Stimulated activated CD4-positive, alpha-beta T cell treated with anti-CD3 and anti-CD28 coated beads, TNF-alpha, amount 100 ng/mL, for 24 hours (primary cell): ENCODE results near the gene MVB12A.

Experiments used
- DNase-seq, 3 experiments: peaks; one replicate each; pipeline ENCODE4 v3.0.0-alpha.2; 2020; ENCODE audit warnings: low read depth in 3 of 3

Gene MVB12A

DNA sequence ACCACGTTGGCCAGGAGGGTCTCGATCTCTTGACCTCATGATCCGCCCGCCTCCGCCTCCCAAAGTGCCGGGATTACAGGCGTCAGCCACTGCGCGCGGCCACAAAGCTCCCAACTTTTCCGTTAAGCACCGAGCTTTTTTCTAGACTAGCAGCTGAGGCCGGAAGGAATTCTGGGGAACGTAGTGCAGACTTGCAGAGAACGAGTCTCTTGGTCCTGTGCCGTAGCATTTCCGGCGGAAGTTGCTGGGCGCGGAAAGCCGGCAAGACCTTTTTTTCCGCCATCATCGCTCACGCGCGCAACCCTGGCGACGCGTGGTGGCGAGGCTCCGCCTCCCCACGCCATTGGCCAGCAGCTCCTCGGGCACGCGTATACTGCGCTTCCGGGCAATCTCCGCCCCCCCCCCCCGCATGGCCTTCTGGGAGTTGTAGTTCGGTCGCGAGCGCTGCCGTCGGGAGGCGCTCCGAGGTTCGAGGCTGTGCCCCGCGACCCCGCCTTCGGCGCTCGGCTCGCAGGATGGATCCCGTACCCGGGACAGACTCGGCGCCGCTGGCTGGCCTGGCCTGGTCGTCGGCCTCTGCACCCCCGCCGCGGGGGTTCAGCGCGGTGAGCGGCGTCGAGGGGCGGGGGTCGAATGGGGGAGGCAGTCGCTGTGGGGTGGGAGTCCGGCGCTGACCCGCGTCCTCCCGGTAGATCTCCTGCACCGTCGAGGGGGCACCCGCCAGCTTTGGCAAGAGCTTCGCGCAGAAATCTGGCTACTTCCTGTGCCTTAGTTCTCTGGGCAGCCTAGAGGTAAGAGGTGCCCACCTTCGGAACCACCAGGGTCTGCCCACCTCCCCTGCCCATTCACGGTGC is at the start of gene MVB12A:
TSS of gene MVB12A (plus strand) at position 427 of the 854 bp plus-strand sequence. CDS start at position 516, 89 bp downstream.
- DNase-seq, result peak; percentile 91 to 95 (median 91)

DNA sequence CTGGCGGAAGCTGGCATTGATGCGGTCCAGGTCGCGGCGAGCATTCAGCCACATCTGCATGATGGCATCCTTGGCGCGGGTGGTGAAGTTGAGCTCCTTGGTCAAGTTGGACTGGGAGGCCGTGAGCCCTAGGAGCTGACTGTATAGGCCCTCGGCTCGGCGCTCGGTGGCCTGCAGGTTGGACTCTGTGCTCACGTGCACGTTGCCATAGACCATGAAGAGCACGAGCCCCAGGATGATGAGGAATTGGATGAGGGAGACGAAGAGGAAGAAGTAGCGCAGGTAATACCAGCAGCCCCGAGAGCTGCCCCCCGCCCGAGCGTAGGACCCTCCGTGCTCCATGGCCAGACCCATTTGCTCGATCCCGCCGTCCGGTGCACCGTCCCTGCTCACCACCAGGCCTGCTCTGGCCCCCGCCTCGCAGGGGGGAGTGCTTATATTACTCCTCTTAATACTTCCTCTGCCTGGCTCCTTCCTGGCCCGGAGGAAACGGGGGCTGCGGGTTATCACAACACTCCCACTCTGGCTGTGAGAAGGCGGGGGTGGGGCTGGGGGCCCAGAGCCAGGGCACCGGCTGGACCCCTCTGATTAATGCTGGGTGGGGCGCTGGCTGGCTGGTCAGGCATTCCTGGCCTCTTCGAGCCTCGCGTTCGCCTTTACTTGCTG is 42.8 kb upstream of the MVB12A start, which contains the start of gene PLVAP:
TSS of gene PLVAP (minus strand) at position 408 of the 666 bp plus-strand sequence. CDS start at position 354, 54 bp downstream.
- DNase-seq, result no peak

DNA sequence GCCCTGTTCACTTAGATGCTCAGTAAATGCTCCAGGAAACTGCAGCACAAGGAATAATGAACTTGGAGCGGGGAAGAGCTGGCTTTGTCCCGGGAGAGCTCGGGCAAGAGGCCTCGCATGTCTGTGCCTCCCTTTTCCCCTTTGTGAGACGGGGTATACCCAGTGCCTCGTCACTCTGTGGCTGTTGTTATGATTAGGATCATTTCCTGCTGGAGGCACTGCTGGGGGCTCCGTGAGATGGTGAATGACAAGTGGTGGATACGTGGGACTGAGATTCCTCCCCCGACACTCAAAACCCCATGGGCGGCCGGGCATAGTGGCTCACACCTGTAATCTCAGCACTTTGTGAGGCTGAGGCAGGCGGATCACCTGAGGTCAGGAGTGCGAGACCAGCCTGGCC is 41.6 kb upstream of the MVB12A start:
- DNase-seq, result no peak

DNA sequence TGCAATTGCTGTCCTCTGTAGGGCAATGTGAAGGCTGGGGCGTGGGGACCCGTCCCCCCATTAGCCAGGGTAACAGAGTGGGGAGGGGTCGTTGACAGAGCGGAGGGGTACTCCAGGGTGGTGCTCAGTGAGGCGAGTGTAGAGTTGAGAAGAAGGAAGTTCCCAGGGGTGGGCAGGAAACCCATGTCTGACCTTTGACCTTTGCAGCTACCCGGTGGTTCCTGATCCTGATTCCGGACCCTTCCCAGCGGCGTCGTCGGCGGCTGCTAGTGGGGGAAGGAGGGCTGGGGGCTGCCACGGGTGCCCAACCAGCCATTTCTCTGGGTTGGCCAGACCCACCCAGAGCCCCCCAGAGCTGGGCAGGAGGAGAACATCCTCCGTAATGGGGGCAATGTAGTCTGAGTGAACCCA is 40.6 kb upstream of the MVB12A start:
- no peak for DNase-seq

DNA sequence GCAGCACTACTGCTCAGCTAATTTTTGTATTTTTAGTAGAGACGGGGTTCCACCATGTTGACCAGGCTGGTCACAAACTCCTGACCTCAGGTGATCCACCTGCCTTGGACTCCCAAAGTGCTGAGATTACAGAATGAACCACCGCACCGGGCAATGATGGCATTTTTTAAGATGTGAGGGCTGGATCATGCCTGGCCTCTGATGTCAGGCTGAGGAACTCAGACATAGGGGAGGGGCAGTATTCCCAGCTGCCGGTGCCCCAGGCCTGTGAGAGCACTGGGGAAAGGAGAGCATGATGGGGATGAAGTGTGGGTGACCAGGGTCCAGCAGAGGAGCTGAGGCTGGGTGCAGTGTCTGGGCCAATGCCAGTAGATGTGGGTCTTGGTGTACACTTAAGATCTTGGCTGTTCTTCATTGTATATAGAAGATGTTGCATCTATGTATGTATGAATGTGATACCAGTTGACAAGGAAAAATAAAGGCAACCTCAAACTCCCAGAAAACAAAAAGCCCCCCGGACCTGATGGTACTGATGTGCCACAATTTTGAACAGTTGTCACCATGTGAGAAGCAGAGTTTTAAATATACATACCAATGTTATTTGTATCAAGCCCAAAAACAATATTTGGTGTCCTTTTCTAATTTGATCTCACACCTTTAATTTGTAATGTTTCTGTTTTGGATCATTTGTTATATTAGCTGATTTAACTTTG is 39.3 kb upstream of the MVB12A start:
- DNase-seq, result no peak

DNA sequence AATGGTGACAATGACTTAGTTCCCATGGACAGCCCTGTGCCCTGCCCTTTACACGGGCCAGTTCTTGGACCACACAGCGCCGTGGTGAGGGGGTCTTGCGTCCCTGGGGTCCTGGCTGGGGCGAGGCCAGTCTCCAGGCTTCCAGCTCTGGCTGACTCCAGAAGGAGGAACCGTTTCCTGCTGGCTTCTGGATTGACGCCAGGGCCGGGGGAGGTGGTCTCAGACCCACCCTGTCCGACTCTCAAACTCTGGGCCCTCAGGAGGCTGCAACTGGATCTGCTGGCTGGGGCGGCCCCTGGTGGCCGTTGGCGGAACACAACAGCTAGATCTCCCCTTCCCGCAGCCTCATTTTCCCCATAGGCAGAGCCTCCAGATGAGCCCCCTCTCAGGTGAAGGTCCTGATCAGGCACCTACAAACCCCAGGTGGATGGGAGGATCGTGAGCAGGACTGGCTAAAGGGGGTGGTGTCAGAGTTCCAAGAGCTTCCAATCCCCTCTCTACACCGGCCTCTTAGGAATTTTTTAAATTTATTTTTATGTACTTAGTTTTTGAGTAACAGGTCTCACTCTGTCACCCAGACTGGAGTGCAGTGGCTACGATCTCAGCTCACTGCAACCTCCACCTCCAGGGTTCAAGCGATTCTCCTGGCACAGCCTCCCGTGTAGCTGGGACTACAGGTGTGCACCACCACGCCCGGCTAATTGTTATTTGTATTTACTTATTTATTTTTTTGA is 33.8 kb upstream of the MVB12A start:
- peak in 1 of 3 experiments; percentile 65 for DNase-seq

DNA sequence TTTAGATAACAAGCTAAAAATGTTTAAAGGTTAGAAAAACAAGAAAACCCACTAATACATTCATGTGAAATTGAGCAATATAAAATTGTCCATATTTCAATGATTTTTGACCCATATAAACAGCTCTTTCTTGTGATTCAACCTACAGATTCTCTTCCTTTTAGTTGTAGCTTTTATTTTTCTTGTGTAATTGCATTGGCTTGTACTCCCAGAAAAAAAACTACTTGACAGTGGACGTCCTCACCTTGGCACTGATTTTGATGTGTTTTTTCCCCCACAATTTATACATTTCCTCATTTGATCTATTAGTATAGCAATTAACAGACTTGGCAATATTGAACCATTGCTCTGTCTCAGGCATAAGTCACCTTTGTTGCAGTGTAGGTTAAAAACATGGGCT is 30.6 kb upstream of the MVB12A start:
- DNase-seq, result no peak

DNA sequence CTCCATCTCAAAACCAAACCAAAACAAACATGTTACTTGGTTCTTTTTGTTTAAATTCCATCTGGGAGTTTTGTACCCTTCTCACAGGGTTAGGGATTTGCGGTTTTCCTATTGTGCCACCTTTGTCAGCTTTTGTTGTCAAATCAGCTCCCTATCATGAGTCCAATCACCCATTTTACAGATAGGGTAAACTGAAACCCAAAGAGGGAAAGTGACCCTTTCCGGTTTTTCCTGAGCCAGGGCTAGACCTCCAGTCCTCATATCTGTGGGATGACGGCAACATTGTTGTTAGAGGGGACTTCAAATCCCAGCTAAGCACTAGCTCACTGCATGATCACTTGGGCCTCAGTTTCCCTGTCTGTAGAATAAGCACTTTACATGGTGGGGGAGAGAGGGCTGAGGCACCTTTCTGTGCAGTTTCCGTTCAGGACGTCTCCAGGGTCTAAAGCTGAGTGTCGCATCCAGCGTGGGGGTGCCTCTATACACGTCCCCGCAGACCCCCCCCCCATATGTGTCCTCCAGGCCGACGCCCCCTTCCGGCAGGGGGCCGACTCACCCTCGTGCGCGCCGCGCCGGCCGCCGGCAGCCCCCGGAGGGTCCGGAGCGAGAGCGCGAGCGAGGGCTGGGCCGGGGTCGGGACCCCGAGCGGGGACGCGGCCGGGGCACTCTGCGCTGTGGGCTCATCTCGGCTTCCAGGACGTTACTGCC is 29.7 kb upstream of the MVB12A start:
- DNase-seq, result no peak

DNA sequence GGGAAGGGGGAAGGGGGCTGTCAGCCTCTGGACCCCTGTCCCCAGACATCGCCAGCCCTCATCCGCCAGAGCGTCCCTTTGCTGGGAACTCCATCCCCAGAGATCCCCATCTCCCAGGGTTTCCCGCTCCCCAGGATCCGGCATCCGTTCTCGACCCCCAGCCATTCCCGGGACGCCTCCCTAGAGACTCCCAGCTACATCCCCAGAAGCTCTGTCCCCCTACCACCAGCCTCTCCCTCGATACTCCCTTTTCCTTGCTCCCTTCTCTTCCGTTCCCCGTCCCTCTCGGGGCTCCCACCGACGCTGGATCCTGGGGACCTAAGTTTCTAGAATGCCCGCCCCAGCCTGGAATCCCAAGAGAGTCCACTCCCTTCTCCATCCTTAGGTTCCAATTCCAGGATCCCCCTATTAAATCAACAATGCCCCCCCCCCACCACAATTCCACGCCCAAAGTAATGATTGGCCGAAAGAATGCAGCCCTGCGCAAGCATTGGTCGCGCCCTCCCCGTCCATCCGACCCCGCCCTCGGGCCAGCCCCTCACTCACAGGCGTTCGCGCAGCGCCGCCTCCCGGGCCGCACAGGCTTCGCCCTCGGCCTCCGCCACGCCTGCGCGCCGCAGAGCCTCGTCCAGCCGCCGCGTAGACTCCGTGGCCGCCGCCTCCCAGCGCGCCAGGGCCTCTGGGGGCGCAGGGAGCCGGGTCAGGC is 29.0 kb upstream of the MVB12A start:
- DNase-seq, result peak; percentile 78 to 93 (median 83)

DNA sequence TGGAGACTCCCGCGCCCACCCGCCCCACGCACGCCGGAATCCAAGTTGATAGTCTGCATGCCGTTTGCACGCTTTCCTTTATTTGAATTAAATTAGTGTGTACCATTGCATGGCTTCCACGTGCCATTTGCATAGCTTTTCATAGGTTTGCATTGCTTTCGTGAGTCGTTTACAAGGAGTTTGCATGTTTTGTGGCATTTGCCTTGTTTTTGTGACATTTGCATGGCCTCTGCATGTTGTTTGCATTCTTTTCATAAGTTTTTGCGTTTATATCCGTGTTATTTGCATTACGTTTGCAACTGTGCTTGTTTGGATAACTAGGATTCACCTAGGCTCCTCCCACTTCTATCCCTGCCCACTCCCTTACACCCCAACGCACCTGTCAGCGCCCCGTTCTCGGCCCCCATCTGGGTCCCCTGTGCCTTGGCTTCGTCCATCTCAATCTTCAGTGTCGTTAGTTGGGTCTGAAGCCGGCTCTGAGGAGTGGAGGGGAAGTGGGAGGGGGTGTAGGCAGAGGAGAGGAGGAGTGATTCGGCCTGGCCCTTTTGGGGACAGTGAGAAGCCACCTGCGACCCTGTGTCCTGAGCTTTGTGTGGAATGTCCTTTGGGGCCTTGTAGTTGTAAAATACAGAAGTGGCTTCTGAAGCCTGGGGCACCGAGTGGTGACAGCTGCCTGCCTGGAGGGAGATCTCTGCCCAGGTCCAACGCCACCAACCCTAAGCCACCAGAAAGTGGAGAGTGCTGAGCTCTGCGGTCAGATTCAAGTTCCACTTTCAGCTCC is 28.3 kb upstream of the MVB12A start:
- DNase-seq, result no peak

DNA sequence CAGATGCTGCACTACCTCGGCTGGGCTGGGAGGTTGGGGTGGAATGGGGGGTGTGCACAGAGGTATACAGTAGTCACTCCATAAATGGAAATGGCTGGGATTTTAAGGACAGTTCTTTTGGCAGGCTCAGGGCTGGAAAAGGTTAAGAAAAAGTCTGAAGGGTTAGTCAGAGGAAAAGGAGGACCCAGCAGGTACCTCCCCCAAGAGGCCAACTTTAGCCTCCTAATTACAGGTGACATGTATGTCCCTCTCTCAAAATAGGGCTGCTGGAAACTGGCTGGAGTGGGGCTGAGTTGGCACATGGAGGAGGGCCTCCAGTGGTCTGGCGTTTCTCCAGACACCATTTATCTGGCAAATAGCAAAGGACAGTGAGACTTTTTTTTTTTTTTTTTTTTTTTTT is 26.8 kb upstream of the MVB12A start:
- no peak for DNase-seq

DNA sequence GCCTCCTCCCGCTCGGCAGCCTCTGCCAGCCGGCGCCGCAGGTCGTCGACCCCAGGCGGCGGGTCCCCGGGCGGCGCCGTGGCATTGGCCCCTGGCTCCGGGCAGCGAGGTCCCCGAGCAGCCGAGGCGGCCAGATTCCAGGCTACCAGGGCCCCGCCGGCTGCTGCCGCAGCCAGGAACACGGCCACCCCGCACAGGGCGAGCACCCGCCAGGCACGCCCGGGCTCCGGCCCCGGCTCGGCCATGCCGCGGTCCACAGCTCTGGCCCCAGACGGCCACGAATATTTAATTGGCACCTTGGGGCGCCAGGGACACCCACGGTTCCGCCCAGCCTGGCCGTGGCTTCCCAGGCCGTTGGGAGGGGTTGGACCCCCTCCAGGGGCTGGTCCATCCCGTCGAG is 25.9 kb upstream of the MVB12A start, which contains the start of gene CCDC194:
TSS of gene CCDC194 (minus strand) at position 283 of the 400 bp plus-strand sequence. CDS start at position 245, 38 bp downstream.
- DNase-seq, result no peak

DNA sequence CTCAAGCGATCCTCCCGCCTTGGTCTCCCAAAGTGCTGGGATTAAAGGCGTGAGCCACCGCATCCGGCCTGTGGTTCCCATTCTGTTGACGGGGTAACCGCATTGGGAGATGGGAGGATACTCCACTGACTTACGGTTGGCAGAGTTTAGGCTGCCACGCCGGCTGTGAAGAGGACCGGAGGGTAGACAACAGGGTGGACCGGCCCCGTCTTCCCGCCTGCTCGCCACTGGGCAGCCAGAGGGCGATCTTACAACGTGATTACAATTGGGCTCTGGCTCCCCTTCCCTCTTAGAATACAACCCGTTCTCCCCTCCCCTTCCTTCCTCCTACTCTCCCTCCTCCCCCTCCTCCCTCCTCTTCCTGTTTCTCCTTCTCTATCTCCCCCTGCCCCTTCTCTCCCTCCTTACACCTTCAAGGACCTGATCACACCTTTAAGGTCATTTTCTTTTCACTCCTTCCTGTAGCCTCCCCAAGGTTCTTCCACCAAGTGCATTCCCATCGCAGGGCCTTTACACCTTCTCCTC is 24.9 kb upstream of the MVB12A start:
- DNase-seq, result peak; percentile 63 to 79 (median 68)

DNA sequence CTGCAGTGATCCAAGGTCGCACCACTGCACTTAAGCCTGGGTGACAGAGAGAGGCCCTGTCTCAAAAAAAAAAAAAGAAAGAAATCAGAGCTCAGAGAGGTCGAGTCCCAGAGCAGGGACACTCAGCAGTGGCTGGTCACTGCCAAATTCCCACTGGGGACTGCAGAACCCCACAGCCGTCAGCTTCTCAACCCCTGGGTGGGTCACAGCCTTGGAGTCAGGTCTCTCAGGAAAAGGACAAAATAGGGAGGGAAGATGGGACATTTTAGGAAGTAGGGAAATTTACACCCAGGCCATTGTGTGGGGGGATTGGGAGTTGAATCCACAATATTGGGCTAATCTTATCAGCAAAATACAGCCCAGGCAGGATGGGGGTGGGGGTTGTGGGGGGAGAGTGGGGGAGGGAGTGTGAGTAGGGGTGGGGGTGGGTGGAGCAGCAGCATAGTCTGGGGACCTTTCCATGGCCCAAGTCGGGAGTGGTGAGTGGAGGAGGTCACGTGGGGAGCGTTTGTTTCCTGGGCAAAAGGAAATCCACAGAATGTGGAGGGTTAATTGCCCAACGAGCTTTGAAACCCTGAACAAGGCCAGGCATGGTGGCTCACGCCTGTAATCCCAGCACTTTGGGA is 20.8 kb upstream of the MVB12A start:
- DNase-seq, result no peak

DNA sequence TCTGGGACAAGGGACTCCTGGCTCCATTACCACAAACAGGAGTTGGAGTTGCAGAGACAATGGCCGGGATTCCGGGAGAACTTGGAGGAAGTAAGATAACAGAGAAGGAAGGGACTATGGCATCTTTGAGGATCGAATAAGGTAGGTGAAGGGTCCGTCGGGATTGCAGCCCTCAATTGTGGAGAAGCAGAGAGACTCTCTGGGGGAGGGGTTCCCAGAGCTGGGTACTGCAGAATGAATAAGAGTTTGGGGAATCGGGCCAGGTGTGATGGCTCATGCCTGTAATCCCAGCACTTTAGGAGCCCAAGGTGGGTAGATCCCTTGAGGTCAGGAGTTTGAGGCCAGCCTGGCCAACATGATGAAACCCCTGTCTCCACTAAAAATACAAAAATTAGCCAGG is 18.2 kb upstream of the MVB12A start:
- no peak for DNase-seq

DNA sequence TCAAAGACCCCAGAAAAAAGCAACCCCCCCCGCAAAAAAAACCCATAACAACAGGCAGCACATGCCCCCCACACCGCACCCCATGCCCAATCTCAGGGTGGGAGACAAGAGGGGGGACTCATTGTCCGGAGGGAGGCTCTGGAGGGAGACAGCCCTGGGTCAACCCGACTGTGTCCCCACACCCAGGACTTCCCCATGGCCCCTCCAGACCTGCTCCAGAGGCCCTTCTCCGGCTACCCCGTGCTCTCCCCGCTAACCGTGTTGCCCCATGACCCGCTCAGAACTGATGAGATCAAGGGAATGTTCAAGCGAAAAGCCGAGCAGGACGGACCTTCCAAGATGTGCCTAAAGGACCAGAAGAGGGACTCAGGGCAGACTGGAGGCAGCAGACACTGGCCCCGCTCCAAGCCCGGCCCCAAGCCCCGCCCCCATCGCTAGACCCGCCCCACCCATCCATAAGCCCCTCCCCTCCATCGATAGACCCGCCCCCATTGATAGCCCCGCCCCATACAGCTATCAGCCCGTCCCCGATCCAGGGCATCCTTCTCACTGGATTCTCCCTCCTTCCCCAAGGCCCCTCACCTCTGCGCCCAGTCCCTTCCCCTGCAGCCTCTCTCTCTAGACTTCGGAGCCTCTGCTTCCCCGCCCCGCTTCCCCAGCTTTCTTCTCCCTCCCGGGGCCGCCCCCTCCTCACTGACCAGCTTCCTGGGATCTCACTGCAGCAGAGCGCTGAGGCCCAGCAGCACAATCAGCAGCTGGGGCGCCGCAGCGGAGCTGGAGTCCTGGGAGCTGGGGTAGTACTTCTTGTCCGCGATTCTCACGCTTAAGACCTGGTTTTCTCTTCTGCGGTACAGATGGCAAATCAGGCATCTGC is 16.6 kb upstream of the MVB12A start:
- no peak for DNase-seq

DNA sequence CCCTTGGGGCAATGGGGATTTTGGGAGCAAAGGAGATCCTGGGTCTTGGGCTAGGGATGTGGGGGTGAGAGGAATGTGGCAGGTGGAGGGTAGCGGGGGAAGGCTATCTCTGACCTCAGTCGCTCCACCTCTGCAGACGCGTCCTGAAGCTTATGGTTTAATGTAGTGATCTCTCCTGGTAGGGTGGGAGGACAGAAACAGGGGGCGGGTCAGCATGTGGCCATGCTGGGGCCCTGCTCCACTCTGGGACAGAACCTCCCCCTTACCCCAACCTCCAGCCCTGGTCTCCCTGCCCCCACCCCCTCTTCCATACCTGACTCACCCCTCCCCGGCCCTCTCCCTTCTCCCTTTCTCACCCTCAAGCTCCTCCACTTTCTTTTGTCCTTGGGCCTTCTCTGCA is 15.8 kb upstream of the MVB12A start:
- DNase-seq, result no peak
